ENCODE data around the gene CAB39L.

DNA sequence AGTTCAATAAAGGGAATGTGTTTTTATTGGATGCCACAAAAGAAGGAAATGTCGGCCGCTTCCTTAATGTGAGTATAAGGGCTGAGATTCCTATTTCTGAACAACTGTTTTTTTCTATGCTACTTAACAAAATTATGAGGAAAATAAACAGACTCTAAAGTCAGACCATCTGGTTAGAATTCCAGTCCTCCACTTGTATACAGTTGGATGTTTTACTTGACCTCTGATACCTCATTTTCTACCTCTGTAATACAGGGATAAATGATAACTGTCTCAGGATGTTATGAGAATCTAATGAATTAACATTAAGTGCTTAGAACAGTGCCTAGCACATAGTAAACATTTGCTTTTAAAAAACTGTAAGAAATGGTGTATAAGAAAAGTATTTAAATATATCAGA is 44.7 kb upstream of the CAB39L start:
- TF ChIP-seq CTCF (IDR thresholded peaks at IDR 0.05) (no peak), POLR2AphosphoS5 (IDR thresholded peaks at IDR 0.05; ENCODE audit: low read depth, low read length) (no peak), REST (IDR thresholded peaks at IDR 0.05; ENCODE audit: insufficient read depth in 1 of 2, low read depth in 2 of 2, low read length in 1 of 2) (no peak), SIN3A (IDR thresholded peaks at IDR 0.05; ENCODE audit: borderline replicate concordance, insufficient read depth, low read depth, low read length) (no peak), TCF7L2 (IDR thresholded peaks at IDR 0.05; ENCODE audit: low read depth, low read length) (no peak)

All from Panc1 (cell line).